ENCODE results near the gene HDLBP.

Gene HDLBP

DNA sequence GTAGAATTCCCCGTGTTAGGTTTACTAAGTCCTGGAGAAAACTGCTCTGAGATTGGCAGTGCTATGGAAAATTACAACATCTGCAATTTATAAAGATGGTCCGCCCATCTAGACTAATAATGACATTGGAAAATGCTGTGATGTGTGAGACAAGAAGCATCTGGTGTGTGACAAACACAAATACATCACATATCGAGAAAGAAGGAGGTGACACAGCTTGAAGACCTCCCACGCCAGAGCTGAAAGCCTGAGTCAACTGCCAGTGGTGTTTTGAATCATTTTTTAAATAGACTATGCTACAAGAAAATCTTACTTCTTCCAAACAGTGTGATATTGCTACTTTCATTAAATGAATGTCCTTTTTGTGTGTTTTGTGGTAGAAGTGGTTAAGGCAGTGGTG is 135.6 kb downstream of the HDLBP start:
- no peak for TF ChIP-seq ZC3H10 (CRISPR knock-in tag; IDR thresholded peaks at IDR 0.05)
- no peak for TF ChIP-seq POU6F1 (CRISPR knock-in tag; IDR thresholded peaks at IDR 0.05; ENCODE audit: borderline replicate concordance, low read depth)
- TF ChIP-seq SNAI2 (CRISPR knock-in tag; IDR thresholded peaks at IDR 0.05): no peak
- TF ChIP-seq BACH2 (CRISPR knock-in tag; IDR thresholded peaks at IDR 0.05; ENCODE audit: borderline replicate concordance): no peak
- TF ChIP-seq ISL1 (CRISPR knock-in tag; IDR thresholded peaks at IDR 0.05): no peak
- no peak for TF ChIP-seq ZNF70 (CRISPR knock-in tag; IDR thresholded peaks at IDR 0.05)

GRCh38 chr2:241178961-241179360 is 136.5 kb downstream of the HDLBP start:
- TF ChIP-seq TCF4 (CRISPR knock-in tag; IDR thresholded peaks at IDR 0.05; ENCODE audit: borderline replicate concordance) (no peak), ZNF70 (CRISPR knock-in tag; IDR thresholded peaks at IDR 0.05) (no peak), CSDC2 (CRISPR knock-in tag; IDR thresholded peaks at IDR 0.05) (no peak), RARB (CRISPR knock-in tag; IDR thresholded peaks at IDR 0.05) (no peak), GLIS3 (CRISPR knock-in tag; IDR thresholded peaks at IDR 0.05) (no peak), TSHZ2 (CRISPR knock-in tag; IDR thresholded peaks at IDR 0.05) (no peak), ZNF8 (CRISPR knock-in tag; IDR thresholded peaks at IDR 0.05) (no peak), ZFP30 (CRISPR knock-in tag; IDR thresholded peaks at IDR 0.05) (no peak), ARNTL (CRISPR knock-in tag; IDR thresholded peaks at IDR 0.05; ENCODE audit: borderline replicate concordance, low read depth) (no peak), BACH2 (CRISPR knock-in tag; IDR thresholded peaks at IDR 0.05; ENCODE audit: borderline replicate concordance) (no peak), PPARA (CRISPR knock-in tag; IDR thresholded peaks at IDR 0.05; ENCODE audit: borderline replicate concordance) (no peak), ESRRG (CRISPR knock-in tag; IDR thresholded peaks at IDR 0.05) (no peak), ZC3H10 (CRISPR knock-in tag; IDR thresholded peaks at IDR 0.05) (no peak)

More for the DNA sequence above, 135.6 kb downstream of the HDLBP start:
- ATAC-seq: no peak

GRCh38 chr2:241177526-241178334 is 137.7 kb downstream of the HDLBP start:
- ATAC-seq: no peak
- TF ChIP-seq CSRNP3 (CRISPR knock-in tag; IDR thresholded peaks at IDR 0.05) (no peak), PPARA (CRISPR knock-in tag; IDR thresholded peaks at IDR 0.05; ENCODE audit: borderline replicate concordance) (no peak), TCF4 (CRISPR knock-in tag; IDR thresholded peaks at IDR 0.05; ENCODE audit: borderline replicate concordance) (no peak), ZNF8 (CRISPR knock-in tag; IDR thresholded peaks at IDR 0.05) (no peak), OSR1 (CRISPR knock-in tag; IDR thresholded peaks at IDR 0.05) (no peak), ZNF70 (CRISPR knock-in tag; IDR thresholded peaks at IDR 0.05) (no peak), ESRRG (CRISPR knock-in tag; IDR thresholded peaks at IDR 0.05) (no peak), ARNTL (CRISPR knock-in tag; IDR thresholded peaks at IDR 0.05; ENCODE audit: borderline replicate concordance, low read depth) (no peak), ZFP3 (CRISPR knock-in tag; IDR thresholded peaks at IDR 0.05) (no peak), ZNF565 (CRISPR knock-in tag; conservative IDR thresholded peaks at IDR 0.05; ENCODE audit: low read depth) (no peak), TOX (CRISPR knock-in tag; IDR thresholded peaks at IDR 0.05; ENCODE audit: borderline replicate concordance) (no peak)
- TF ChIP-seq, protein P1, sequence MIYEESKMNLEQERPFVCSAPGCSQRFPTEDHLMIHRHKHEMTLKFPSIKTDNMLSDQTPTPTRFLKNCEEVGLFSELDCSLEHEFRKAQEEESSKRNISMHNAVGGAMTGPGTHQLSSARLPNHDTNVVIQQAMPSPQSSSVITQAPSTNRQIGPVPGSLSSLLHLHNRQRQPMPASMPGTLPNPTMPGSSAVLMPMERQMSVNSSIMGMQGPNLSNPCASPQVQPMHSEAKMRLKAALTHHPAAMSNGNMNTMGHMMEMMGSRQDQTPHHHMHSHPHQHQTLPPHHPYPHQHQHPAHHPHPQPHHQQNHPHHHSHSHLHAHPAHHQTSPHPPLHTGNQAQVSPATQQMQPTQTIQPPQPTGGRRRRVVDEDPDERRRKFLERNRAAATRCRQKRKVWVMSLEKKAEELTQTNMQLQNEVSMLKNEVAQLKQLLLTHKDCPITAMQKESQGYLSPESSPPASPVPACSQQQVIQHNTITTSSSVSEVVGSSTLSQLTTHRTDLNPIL (CRISPR knock-in tag; IDR thresholded peaks at IDR 0.05; ENCODE audit: low read depth): no peak

More at GRCh38 chr2:241178961-241179360, 136.5 kb downstream of the HDLBP start:
- no peak for ATAC-seq
